ENCODE results near the gene PAPOLG. TPM values are rescaled to one million over a fixed set of nuclear protein-coding genes. Genes with fewer than 3 reads are reported as not detected.

PAPOLG gene
- total and polyA plus RNA-seq, 4 donors: 5.9 to 26.2 (median 6.9) TPM

DNA sequence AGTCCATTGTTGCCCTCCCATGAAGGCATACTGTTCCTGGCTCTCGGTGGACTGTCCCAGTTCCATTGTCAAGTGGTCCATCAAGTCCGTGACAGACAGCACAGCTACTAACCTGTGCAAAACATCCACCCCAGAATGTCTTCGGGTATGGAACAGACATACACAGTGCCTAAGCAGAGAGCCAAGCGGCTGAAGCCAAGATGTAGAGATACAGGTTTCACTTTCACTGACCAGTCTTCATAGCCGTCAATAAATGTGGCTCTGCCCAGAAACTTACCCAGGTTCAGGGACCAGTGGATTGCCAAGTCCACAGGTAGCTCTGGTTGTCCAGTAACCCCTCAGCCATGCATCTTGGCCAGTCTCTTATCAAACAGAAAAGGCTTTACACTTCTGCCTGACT lies 10.7 kb upstream of the PAPOLG start:
- no peak overlapping the region for H3K4me3 ChIP-seq
- no peak for DNase-seq
- 89 to 90% methylated on average over 5 of the region's 5 CpGs for WGBS, 2 donors
- H3K4me1 ChIP-seq (ENCODE audit: control insufficient read depth in 5 of 5, insufficient read depth in 5 of 5, low read length in 5 of 5): no peaks in the 10 kb centered on the region
- no peak for TF ChIP-seq CTCF (IDR thresholded peaks at IDR 0.05; ENCODE audit: control extremely low read depth, extremely low read depth)
- H3K36me3 ChIP-seq (ENCODE audit: control insufficient read depth in 4 of 4, insufficient read depth in 4 of 4, low read length in 4 of 4): no peaks in the 10 kb centered on the region
- H3K9ac ChIP-seq (ENCODE audit: insufficient read depth in 1 of 2, low read length in 2 of 2): no peak overlapping the region
- H3K27me3 ChIP-seq (ENCODE audit: control insufficient read depth in 3 of 3, insufficient read depth in 3 of 3, low read length in 2 of 3): no peaks in the 10 kb centered on the region
- H3K9me3 ChIP-seq (ENCODE audit: control insufficient read depth in 4 of 4, insufficient read depth in 3 of 4, low read length in 3 of 4): peaks cover 0 to 3% (median 0%) of the 10 kb centered on the region in 4 donors
- ATAC-seq (ENCODE audit: insufficient read depth, low FRiP score): no peak
- H3K27ac ChIP-seq (ENCODE audit: low read depth in 1 of 2, low read length in 1 of 2): no peak overlapping the region

DNA sequence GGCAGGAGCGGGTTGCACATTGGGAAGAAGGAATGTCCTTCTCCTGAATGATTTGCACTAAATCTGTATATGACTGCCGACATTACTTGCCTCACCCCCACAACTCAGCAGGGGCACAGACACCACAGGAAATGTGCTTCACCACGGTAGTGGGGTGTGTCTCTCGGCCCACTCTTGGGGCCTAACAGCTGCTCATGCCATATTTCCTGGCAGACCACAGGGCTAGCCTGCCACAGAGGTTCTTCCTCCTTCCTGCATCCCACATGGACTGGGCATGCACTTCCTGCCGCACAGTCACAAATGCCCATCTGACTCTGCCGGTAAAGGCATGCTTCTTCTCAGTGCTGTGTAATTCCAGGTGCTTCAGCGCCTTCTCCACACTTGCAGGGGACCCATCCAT lies 10.3 kb upstream of the PAPOLG start:
- ATAC-seq (ENCODE audit: insufficient read depth, low FRiP score) (no peak), DNase-seq (no peak)
- TF ChIP-seq CTCF (IDR thresholded peaks at IDR 0.05; ENCODE audit: control extremely low read depth, extremely low read depth): no peak
- H3K27me3 ChIP-seq (ENCODE audit: control insufficient read depth in 3 of 3, insufficient read depth in 3 of 3, low read length in 2 of 3): no peaks in the 10 kb centered on the region
- H3K9ac ChIP-seq (ENCODE audit: insufficient read depth in 1 of 2, low read length in 2 of 2): no peak overlapping the region
- no peak overlapping the region for H3K4me3 ChIP-seq
- H3K27ac ChIP-seq (ENCODE audit: low read depth in 1 of 2, low read length in 1 of 2): no peak overlapping the region
- peaks cover 0 to 3% (median 0%) of the 10 kb centered on the region in 4 donors for H3K9me3 ChIP-seq (ENCODE audit: control insufficient read depth in 4 of 4, insufficient read depth in 3 of 4, low read length in 3 of 4)
- no peaks in the 10 kb centered on the region for H3K36me3 ChIP-seq (ENCODE audit: control insufficient read depth in 4 of 4, insufficient read depth in 4 of 4, low read length in 4 of 4)
- H3K4me1 ChIP-seq (ENCODE audit: control insufficient read depth in 5 of 5, insufficient read depth in 5 of 5, low read length in 5 of 5): no peaks in the 10 kb centered on the region
- WGBS, 2 donors: 39 to 59% methylated on average over 7 of the region's 7 CpGs

- Histone ChIP-seq H3K27ac (ENCODE audit: low read depth in 1 of 2, low read length in 1 of 2) (no peak overlapping the region), H3K27me3 (ENCODE audit: control insufficient read depth in 3 of 3, insufficient read depth in 3 of 3, low read length in 2 of 3) (no peaks in the 10 kb centered on the region), H3K4me1 (ENCODE audit: control insufficient read depth in 5 of 5, insufficient read depth in 5 of 5, low read length in 5 of 5) (no peaks in the 10 kb centered on the region), H3K9ac (ENCODE audit: insufficient read depth in 1 of 2, low read length in 2 of 2) (no peak overlapping the region), H3K4me3 (no peak overlapping the region), H3K9me3 (ENCODE audit: control insufficient read depth in 4 of 4, insufficient read depth in 3 of 4, low read length in 3 of 4) (peaks cover 0 to 3% (median 0%) of the 10 kb centered on the region in 4 donors), H3K36me3 (ENCODE audit: control insufficient read depth in 4 of 4, insufficient read depth in 4 of 4, low read length in 4 of 4) (no peaks in the 10 kb centered on the region)
- 83 to 85% methylated on average over 8 of the region's 8 CpGs for WGBS, 2 donors
- no peak for ATAC-seq (ENCODE audit: insufficient read depth, low FRiP score)
- no peak for TF ChIP-seq CTCF (IDR thresholded peaks at IDR 0.05; ENCODE audit: control extremely low read depth, extremely low read depth)
- peak in 1 of 3 donors; percentile 11 for DNase-seq
Observed at GRCh38 chr2:60746318-60746717, 9.8 kb upstream of the PAPOLG start.

- no peaks in the 10 kb centered on the region for H3K9me3 ChIP-seq (ENCODE audit: control insufficient read depth in 4 of 4, insufficient read depth in 3 of 4, low read length in 3 of 4)
- no peak overlapping the region for H3K4me3 ChIP-seq
- DNase-seq (peak in 2 of 3 donors; percentile 15 to 55), ATAC-seq (ENCODE audit: insufficient read depth, low FRiP score) (no peak)
- 57 to 91% methylated on average over 1 of the region's 1 CpG for WGBS, 2 donors
- TF ChIP-seq CTCF (IDR thresholded peaks at IDR 0.05; ENCODE audit: control extremely low read depth, extremely low read depth): no peak
- peaks cover 6 to 24% (median 10%) of the 10 kb centered on the region in 4 donors for H3K36me3 ChIP-seq (ENCODE audit: control insufficient read depth in 4 of 4, insufficient read depth in 4 of 4, low read length in 4 of 4)
- H3K27ac ChIP-seq (ENCODE audit: low read depth in 1 of 2, low read length in 1 of 2): no peak overlapping the region
- no peaks in the 10 kb centered on the region for H3K27me3 ChIP-seq (ENCODE audit: control insufficient read depth in 3 of 3, insufficient read depth in 3 of 3, low read length in 2 of 3)
- H3K4me1 ChIP-seq (ENCODE audit: control insufficient read depth in 5 of 5, insufficient read depth in 5 of 5, low read length in 5 of 5): peaks cover 0 to 13% (median 2%) of the 10 kb centered on the region in 5 donors
- H3K9ac ChIP-seq (ENCODE audit: insufficient read depth in 1 of 2, low read length in 2 of 2): no peak overlapping the region
Observed at GRCh38 chr2:60759654-60760053, 3.6 kb downstream of the PAPOLG start.
